ENCODE data around the gene KCNIP4.
A peak's percentile ranks its signal among the peaks of the same experiment; 100 is the strongest.

Gene KCNIP4

DNA sequence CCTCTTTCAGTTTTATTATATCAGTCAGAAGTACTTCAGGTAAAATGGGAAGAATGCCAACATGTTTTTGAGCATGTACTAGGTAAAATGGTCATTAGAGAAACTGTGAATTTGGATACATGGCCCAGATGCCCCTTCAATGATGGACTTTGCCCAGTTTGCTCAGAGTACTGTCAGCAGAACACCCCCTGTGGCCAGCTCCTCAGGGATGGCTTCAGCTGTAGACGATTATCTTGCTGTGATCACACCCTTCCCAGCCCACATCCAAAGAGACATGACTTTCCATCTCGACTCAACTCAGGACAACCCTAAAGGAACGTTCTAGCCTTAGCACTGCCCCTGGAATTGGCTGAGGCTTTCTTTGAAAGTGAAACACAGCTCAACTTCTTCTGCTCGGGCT is 809.2 kb downstream of the KCNIP4 start:
- DNase-seq, result no peak

DNA sequence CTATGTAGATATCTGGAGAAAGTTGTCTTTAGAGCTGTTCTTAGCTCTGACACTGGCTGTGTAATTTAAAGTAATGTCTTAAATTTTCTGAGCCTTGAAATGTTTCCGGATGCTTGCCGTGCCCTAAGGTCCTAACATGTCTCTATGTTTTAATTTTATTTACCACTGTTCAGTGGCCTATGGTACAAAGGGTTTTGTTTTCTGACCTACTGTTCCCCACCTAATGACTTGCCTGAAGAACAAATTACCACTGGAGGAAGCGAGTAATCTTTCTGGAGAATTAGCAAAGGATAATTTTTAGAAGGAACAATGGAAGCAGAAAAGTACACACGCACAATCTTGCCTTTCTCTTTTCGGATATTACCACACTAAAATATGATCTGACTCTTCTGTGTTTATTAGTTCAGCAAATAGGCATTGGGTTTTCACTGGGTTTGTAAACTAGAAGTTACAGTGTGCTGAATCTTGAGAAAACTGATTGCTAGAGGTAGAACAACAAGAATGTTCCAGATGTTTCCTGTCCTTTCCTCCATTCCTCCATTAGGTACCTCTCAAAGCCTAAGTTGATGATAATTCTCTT is 812.4 kb downstream of the KCNIP4 start:
- no peak for DNase-seq

DNA sequence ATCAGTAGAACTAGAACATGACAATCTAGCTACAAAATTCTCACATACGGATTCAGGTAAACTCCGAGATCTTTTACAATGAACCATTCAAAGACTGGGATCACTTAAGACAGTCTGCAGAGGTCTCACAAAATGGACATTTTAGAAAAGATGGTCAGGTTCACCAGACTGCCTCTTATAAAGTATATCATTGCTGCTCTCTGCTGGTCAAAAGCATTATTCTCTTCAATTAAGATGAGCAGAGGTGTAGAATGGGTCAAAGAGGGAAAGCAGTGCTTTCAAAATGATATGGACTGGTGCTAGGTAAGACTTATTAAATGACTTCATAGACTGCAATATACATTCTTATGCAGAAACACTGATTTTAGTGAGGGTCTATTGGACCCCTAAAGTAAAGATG is 813.6 kb downstream of the KCNIP4 start:
- peak; percentile 12 for DNase-seq

DNA sequence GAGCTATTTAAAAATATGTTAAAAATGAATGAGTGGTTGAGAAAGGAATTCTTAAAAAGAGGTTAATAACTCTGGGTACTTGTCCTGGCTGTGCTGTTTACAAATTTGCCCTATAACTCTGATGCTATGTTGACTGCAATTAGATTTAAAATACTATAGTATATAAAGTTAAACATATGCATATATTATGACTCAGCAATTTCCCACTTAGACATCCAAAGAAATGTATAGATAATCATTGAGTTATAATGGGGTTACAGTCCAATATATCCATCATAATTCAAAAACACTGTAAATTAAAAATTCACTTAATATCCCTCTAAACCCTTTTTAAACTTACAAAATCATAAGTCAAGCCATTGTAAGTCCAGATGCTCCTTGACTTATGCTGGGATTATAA is 818.0 kb downstream of the KCNIP4 start:
- no peak for DNase-seq

DNA sequence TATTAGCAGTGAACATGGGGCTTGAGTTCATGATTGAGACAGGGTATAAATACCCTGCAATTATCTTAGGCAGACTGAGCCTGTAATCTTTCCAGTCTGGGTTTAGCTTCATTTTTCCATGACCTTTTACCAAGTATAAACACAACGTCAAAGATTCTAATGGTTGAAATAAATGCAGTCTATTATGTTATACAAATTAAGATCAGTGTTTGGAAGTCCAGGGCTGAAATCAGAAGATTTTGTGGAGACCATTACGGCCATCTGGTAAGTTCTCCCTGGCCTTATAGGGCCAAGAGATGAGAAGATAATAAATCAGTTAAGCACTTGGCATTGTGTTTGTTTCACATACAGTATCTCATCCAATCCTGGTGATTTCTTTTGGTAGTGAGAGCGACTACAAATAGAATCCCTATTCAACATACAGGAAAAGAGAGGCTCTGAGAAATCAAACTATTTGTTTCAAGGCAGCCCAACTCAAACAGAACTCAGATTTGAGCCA is 822.5 kb downstream of the KCNIP4 start:
- DNase-seq, result no peak

DNA sequence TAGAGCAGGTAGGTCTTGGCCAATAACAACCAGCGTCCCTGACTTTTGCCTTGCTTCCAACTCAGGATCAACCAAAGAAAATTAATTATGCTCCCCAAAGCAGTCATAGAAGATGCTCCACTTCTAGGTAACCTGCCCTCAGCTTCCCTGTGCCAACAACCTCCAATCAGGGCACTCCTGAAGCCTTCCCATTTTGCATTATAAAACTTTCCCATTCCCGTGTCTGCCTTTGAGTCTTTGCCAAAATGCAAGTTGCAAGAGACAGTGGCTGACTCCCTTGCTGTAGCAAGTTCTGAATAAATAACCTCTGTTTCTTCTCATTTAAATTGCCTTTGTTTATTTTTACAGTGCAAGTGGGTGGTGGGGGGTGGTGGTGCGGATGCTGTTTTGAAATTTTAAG is 830.3 kb downstream of the KCNIP4 start:
- DNase-seq, result no peak

DNA sequence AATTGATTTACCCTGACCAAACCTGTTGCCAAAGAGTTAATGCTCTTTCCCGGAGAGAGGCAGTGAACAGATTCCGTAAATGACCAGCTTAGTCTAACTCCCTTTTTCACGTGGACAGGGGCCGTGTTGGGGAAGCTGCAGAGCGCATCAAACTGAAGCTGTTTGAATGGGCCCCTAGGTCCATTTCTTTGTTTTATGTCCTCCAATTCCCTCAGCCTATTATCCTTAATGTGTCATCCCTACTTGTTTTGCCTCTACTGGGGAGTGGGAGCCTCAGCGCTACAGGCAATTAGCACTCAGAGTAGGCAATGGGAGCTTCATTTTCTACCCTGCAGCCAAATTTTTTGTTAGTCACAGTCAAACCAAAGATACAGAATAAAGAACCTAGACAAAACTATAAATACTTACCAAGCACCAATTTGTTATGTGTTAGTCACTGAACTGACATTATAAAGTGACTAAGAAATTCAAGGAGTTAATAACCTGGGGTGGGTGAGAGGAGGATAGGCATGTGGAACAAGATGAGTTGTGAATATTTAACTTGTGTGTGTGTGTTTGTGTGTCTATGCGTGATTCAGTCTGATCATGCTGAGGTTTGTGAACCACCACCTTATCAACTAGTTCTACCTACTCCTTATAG is 830.9 kb downstream of the KCNIP4 start:
- no peak for DNase-seq

DNA sequence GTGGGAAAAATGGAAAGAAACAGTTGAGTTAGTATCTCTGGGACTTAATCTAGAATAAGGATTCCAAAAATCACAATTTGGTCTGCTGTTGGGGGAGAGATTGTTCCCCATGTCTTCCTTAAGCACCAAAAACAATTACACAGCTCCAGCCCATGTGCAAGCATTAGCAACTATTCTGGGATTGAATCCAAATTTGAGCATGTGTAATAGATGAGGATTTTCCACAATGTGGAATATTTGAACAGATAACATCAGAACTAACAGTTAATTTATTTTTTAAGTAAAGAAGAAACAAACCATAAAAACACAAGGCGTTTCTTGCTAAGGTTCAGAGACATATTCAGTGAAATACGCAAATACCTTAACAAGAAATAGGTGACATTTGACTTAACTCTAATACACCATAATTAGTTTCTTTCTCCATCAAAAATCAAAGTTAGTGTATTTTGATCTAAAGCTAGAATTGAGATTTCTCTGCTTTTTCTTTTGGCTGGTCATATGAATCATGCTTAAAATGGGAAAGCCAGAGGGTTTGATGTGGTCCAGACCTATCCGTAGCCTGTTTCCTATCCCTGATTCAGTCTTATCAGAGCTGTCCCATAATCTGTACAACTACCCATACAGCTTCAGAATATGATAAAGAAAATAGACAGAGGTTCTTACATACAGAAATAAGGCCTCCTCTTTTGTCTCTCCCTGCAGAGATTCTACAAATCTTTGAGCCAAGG is 834.9 kb downstream of the KCNIP4 start:
- DNase-seq, result peak; percentile 26

DNA sequence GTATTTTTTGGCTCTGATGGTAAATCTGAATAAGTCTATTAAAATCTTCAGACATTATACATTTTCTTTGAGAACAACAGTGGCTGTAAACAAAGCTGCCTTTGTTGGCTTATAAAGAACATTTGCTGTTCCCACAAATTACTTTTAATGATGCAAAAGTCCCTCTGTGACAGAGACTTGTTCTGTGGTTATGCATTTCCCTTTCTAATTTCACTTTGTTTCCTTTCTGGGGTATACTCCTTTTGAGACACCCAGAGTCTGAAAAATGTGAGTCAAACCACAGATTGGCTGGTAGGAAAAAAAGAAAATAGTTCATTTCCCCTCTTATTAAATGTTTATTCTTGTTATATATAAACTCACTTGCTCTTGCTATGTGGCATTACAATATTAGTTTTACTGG is 845.9 kb downstream of the KCNIP4 start:
- DNase-seq, result no peak

DNA sequence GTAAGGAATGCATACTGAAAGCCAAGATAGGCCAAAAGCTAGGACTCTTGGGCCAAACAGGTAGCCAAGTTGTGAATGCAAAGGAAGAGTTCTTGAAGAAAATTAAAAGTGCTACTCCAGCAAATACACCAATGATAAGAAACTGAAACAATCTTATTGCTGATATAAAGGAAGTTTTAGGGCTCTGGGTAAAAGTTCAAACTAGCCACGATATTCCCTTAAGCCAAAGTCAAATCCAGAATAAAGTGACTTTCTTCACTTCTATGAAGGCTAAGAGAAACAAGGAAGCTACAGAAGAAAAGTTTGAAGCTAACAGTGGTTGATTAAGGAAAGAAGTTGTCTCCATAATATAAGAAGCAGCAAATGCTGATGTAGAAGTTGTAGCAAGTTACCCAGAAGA is 850.7 kb downstream of the KCNIP4 start:
- DNase-seq, result no peak

DNA sequence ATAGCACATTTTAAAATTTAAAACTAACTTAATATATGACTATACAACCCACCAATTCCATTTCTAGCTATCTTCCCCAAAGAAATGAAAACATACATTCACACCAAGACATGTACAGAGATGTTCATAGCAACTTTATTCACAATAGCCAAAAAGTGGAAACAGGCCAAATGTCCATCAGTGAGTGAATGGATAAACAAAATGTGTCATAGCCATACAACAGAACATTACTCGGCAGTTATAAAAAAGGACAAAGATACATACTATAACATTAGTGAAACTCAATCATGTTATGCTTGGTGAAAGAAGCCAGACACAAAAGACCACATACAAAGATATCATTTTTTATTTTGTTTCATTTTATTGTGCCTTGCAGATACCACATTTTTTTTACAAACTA is 851.5 kb downstream of the KCNIP4 start:
- no peak for DNase-seq

DNA sequence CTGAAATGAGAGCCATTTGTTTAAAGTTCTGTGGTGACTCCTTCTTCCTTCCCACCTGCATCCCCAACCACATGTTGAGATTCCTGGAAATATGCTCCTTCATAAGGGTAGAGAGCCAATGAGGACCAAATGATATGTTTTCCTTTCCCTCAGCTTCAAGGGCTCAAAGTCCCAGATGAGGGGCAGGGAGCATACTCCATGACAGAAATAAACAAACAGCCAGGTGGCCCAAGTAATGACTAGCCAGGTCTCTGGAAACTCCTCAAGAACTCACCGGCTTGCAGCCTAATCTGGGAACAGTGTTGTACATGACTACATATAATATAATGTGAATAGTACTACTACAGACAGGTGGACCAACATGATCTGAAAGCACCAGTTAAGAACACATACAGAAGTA is 856.0 kb downstream of the KCNIP4 start:
- DNase-seq, result no peak

DNA sequence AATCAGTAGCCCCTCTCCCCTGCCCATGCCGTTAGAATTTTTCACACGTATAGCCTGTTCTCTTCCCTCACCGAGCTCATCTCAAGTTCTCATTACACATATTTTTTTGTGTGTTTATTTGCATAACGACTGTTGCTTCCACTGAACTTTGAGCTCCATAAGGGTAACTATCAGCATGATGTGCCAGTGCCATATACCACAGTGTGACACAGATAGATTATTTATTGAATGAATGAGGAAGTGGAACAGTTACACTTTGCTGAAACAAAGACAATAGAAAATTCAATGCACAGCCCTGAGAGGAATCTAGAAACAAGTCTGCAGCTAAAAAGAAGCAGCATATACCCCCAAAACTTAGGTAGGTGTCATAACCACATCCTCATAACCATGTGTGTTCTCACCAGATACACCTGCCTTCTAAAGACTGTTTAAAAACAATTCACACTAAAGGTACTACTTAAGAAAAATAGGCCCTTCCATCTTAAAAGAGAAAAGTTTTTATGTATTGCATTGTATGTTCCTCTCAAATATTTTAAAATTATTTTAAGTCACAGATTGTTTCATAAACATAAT is 858.4 kb downstream of the KCNIP4 start:
- DNase-seq, result no peak

DNA sequence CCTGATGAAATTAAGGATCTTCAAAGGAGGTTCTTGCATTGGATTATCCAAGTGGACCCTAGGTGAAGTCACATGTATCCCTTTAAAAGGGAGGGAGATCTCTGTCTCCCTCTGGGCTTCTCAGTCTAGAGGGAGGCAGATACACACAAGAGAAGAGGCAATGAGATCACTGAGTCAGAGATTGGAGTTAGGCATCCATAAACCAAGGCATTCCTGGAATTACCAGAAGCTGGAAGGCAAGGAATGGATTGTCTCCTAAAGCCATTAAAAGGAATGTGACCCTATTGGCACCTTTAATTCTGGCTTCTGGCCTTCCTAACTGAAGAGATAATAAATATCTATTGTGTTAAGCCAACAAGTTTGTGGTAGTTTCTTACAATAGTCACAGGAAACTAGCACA is 865.2 kb downstream of the KCNIP4 start:
- no peak for DNase-seq

DNA sequence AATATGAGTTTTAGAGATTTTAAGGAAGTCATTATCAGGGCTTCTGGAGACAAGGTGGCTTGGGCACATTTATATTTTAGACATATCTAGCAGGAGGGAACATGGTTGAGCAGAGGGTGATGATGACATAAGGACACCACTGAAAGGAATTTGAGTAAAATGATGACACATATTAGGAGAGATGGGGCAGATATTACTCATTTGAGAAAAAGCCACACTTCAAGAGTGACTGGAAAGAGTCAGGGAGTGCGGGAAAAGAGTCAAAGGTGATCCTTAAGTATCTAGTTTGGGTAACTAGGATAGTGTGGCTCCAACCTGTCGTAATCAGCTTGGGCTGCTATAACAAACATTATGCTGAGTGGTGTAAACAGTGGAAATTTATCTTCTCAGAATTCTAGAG is 870.6 kb downstream of the KCNIP4 start:
- no peak for DNase-seq

DNA sequence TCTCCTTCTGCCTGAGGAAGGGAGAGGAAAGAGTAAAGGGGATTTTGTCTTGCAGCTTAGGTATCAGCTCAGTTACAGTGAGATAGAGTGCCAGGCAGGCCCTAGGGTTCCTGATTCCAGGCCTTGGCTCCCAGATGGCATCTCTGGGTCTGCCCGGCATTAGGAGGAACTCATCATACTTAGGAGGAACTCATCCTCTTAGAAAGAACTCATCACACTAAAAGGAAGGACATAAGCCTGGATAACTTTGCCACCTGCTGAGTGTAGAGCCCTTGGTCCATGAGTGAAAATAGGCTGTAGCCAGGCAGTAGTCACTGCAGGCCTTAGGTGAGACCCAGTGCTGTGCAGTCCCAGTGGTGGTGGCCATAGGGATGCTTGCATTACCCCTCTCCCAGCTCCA is 881.2 kb downstream of the KCNIP4 start:
- DNase-seq, result no peak

DNA sequence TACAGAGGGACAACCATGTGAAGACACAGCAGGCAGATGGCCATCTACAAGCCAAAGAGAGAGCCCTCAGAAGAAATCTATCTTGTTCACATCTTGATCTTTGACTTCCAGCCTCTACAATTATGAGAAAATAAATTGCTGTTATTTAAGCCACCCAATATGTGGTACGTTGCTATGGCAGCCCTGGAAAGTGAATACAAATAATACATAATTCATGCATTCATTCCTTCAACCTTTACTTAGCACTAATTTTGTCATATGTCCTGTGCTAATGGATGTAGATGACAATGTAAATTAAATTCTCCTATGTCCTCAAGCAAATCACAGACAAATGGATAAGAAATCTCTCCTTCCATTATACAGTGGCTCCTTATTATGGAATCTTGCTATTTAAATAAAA is 886.7 kb downstream of the KCNIP4 start:
- no peak for DNase-seq

DNA sequence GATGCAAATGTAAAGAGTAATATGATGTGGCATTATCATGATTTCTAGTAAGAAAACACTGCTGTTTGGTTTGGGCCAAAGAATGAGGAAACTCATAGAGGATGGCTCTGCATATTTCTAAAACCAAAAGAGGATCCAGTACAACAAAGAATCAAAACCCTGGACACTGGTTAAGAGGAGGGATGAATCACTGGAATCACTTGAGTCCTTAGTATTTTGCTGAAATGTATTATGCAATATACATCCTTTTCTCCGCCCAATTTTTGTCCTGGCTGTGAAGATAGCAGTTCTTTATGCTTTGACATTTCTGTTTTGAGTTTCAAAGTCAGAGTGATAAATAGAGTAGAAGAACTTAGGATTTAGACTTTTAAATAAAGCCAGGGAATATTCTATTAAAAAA is 902.4 kb downstream of the KCNIP4 start:
- peak; percentile 1 for DNase-seq

DNA sequence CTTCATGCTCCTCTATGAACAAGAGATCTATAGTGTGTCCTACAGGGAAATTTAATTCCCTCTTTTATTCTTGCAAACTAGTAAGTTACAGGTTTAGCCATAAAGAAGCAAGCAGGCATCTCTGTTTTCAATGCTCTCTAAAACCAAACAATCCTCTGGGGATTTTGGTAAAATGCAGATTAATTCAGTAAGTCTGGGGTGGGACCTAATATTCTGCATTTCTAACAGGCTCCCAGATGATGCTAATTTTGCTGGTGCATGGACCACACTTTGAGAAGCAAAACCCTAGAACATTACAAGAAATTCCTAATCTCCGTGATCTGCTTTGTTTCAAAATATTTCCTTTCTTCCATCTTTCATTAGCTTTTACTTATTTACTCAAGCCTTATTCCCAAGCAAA is 903.5 kb downstream of the KCNIP4 start:
- DNase-seq, result no peak

DNA sequence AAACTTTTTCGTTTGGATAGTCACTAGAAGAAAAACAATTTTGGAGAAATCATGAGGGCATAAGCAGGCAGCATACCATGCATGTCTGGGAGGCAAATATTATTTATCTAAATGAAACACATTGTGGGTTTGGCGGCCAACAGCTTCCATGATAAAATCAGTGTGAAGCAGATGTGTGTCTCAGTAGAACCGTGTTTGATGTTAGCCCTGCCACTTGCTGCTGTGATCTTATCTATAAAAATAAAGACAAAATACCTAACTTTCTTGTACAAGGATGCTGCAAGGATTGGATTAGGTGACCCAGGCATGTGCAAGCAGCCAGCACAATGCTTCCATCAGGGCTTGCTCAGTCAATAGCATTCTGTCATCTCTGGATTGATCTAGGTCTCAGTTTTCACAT is 906.9 kb downstream of the KCNIP4 start:
- no peak for DNase-seq

DNA sequence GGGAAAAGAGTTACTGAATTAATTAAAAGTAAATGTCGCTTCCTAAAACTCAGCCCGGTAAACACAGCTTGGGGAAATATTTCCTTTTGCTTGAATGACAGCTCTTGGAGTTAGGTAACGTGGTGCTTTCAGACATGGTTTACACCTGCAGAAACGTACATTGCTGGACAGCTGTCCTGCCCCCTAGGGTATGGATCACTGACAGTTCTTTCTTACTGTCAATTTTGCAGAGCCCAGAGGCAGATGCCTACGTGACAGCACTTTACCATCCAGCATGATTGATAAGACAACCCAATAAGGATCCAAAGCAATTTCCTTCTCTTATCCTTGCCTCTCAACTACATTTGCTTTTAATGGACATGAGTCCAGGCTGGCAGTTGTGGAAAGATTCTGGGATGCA is 913.8 kb downstream of the KCNIP4 start:
- no peak for DNase-seq

DNA sequence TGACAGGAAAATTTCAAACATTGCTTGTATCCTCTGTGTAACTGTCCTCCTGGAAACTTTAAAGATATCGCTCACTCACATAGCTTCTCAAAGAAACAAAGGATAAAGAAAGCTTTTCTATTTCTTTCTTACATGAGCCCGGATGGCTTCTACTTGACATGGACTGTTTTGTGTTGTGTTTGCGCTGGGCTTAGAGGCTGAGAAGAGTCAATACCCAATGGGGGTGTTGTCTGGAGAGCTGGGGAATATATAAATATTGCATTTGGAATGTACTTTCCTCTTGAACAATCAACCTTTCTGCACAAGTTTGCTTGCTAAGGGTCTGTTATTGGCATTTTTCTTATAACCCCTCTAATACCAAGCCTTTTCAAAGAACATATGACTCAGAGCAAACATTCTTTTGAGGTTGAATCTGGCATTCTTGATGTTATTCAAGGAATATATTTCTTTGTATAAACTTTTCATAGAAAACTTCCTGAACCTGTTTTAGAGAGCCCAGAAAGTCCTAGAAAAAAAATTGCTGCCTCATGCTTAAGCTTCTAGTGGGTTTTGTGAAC is 916.4 kb downstream of the KCNIP4 start:
- DNase-seq, result no peak

DNA sequence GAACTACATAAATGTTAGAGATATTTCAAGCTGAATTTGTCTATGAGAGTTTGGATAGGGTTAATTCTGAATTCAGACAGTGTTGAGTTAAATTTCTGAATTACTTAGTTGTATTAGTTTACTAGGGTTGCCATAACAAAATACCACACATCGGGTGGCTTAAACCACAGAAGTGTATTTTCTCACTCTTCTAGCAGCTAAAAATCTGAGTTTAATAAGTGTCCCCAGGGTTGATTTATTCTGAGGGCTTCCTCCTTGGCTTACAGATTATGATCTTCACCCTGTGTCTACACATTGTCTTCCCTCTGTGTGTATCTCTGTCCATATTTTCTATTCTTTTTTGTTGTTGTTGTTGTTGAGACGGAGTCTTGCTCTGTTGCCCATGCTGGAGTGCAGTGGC is 929.8 kb downstream of the KCNIP4 start:
- DNase-seq, result no peak

DNA sequence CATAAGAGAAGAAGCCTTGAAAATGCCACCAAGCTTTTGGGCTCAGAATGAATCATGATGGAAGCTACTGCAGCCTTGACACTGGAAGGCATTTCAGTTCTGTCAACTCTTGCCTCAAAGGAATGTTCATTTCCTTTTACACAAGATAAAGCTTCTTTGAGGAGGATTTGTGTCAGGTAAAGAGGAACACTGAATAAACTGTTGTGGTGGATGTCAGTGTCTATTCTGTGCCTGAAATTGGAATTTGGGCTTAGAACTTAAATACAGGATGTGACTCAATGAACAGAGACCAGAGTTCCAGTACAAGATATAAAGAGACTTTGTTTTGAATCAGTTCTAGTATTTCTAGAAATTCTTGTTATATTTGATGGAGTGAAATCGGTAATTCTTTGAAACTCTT is 935.1 kb downstream of the KCNIP4 start:
- no peak for DNase-seq

All from fibroblast of upper back skin (primary cell).